ENCODE measurements around the gene NTM.

DNA sequence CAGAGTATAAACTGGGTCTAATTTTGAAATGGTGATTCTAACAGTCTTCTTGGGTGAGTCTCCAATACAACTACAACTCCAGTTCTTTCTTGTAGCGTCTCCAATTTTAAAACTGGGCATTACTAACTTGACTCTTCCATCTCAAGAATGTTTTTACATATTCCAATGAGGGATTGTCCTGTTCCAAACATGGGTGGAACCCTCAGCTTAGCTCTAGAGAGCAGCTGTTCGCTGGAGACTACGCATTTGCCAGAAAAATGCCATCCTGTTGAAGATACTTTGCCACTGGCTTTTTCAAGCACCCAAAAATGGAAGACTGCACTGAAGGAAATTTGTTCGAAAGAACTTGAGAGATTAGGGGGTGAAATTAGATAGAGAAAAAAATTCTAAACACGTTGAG lies 870.0 kb downstream of the NTM start:
- no peak for TF ChIP-seq EZH2 (IDR thresholded peaks at IDR 0.05; ENCODE audit: insufficient read depth, poor library complexity, severe bottlenecking)
- TF ChIP-seq EZH2phosphoT487 (IDR thresholded peaks at IDR 0.05; ENCODE audit: insufficient read depth, low read depth), result no peak

Data from GM23248 (cell line).